ELR (cell line): ENCODE results near the gene SLC27A4.
"Not testable (repeated sequence)": the region's sequence is repeated elsewhere in the genome, so short reads cannot be mapped to it uniquely, and the experiment has no call there.

Source experiments
- DNase-seq: peaks from one replicate; pipeline ENCODE4 v3.0.0-alpha.2; 2015; ENCODE audit warnings: low read depth

Gene SLC27A4

GRCh38 chr9:128324401-128324800, 15.9 kb upstream of the SLC27A4 start:
- no peak for DNase-seq

- no peak for DNase-seq
These were observed 14.7 kb upstream of the SLC27A4 start for GRCh38 chr9:128325629-128326028.

GRCh38 chr9:128333451-128333869, 6.9 kb upstream of the SLC27A4 start:
- no peak for DNase-seq

GRCh38 chr9:128335161-128335560, 5.2 kb upstream of the SLC27A4 start:
- no peak for DNase-seq

- DNase-seq: no peak
These were observed 4.4 kb upstream of the SLC27A4 start for GRCh38 chr9:128335914-128336313.

- no peak for DNase-seq
These were observed 2.4 kb upstream of the SLC27A4 start for GRCh38 chr9:128337936-128338335.

- not testable (repeated sequence) for DNase-seq
These were observed 1.3 kb upstream of the SLC27A4 start for GRCh38 chr9:128338852-128339614.

GRCh38 chr9:128340691-128341434, 536 bp downstream of the SLC27A4 start:
- peak; percentile 31 for DNase-seq

GRCh38 chr9:128341435-128341849, 1.1 kb downstream of the SLC27A4 start:
- peak; percentile 85 for DNase-seq

GRCh38 chr9:128342971-128343680, 2.8 kb downstream of the SLC27A4 start:
- DNase-seq: no peak

- DNase-seq: no peak
These were observed 3.5 kb downstream of the SLC27A4 start for GRCh38 chr9:128343855-128344254.

GRCh38 chr9:128344931-128345605, 4.7 kb downstream of the SLC27A4 start:
- no peak for DNase-seq

- DNase-seq: no peak
These were observed 8.8 kb downstream of the SLC27A4 start for GRCh38 chr9:128349125-128349524.

GRCh38 chr9:128349772-128350171, 9.4 kb downstream of the SLC27A4 start:
- no peak for DNase-seq

GRCh38 chr9:128355451-128355850, 15.1 kb downstream of the SLC27A4 start:
- no peak for DNase-seq

GRCh38 chr9:128358090-128358489, 17.8 kb downstream of the SLC27A4 start:
- DNase-seq: no peak

GRCh38 chr9:128358861-128359260, 18.5 kb downstream of the SLC27A4 start:
- no peak for DNase-seq

GRCh38 chr9:128360826-128361225, 20.5 kb downstream of the SLC27A4 start:
- no peak for DNase-seq

GRCh38 chr9:128361296-128361985, 21.1 kb downstream of the SLC27A4 start:
- peak; percentile 47 for DNase-seq

GRCh38 chr9:128361986-128362646, 21.8 kb downstream of the SLC27A4 start:
- DNase-seq: peak; percentile 89

- no peak for DNase-seq
These were observed 22.4 kb downstream of the SLC27A4 start for GRCh38 chr9:128362774-128363173.
